GM21529 (cell line): ENCODE data around the gene SLC22A13.
"Not testable (repeated sequence)": the region's sequence is repeated elsewhere in the genome, so short reads cannot be mapped to it uniquely, and the experiment has no call there.

Experiments
- ATAC-seq: cut with Tn5 transposase; IDR thresholded peaks from one replicate; pipeline ENCODE4 v1.9.1; 2021; ENCODE audit not compliant: unreplicated experiment

SLC22A13 gene

DNA sequence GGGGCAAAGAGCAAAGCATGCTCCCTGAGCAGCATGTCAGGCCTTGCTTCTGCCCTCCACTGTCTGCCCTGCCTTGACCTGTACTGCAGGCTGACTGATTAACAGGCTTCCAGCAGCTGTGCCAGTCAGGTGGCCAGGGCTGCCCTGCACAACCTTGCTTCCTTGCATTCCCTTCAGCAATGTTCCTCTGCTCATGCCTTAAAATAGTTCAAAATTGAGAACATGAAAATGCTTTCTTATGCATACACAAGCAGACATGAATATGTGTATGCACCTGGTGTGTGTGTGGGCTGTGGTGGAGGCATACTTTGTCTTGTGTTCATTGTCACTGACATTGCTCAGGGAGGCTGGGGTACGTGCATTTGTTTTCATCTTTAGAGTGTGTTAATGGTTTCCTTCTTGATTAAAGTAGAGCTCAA is 1.2 kb upstream of the SLC22A13 start:
- ATAC-seq = no peak

- ATAC-seq = no peak
Measured at GRCh38 chr3:38264779-38265178, 833 bp upstream of the SLC22A13 start.

DNA sequence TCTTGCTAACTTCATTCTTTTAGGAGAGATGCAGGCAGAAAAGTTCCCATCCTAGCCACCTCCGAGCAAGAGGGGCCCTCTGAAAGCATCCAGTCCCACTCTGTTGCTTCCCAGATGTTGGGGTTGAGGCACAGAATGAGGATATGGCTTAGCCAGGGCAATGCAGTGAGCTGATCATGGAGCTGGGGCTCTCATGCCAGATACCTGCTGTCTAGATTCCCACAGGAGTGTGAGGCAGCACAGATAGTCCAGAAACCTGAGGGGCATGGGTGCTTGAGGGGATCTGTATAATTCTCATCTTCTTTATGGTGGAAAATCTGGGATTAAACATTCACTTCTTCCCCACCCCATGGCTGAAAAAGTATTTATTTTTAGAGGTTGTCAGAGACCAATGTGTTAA is 1.2 kb downstream of the SLC22A13 start:
- no peak for ATAC-seq

GRCh38 chr3:38267662-38268061 is 2.0 kb downstream of the SLC22A13 start:
- no peak for ATAC-seq

DNA sequence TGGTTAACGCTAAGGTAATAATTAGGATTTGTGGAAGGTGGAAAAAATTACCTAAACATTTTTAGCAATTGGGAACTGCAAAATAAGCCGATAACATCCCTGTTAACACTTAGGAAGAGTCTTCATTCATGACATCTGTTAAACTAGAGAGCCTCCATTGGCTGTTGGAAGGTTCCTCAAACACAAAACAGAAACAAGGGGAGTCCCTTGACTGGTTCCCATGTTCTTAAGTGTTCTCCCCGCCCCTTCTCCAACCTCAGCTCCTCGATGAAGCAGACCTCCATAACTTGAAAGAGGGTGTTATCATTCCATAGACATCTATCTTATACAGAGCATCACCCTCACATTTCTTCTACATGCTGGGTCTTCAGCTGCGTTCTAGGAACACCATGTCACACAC is 2.5 kb downstream of the SLC22A13 start:
- ATAC-seq = no peak

GRCh38 chr3:38268522-38268921 is 2.9 kb downstream of the SLC22A13 start:
- ATAC-seq = no peak

GRCh38 chr3:38270606-38271005 is 5.0 kb downstream of the SLC22A13 start:
- no peak for ATAC-seq

- ATAC-seq = no peak
Measured at GRCh38 chr3:38271553-38271952, 5.9 kb downstream of the SLC22A13 start.

- ATAC-seq = no peak
Measured at GRCh38 chr3:38274864-38275649, 9.4 kb downstream of the SLC22A13 start.

DNA sequence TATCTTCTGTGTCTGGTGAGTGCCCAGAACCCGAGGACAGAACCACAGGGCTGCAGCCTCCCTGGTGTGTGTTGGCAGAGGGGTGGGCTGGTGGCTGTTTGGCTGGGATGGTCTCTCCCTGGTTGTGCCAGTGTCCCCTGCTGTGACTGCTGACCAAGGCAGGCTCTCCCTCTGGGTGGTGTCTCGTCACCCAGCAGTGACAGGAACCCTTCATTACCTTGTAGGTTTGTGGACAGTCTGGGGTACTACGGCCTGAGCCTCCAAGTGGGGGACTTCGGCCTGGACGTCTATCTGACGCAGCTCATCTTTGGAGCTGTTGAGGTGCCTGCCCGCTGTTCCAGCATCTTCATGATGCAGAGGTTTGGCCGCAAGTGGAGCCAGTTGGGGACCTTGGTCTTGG is 10.0 kb downstream of the SLC22A13 start:
- ATAC-seq = no peak

- no peak for ATAC-seq
Measured at GRCh38 chr3:38276081-38276916, 10.7 kb downstream of the SLC22A13 start.

- no peak for ATAC-seq
Measured at GRCh38 chr3:38276917-38277630, 11.5 kb downstream of the SLC22A13 start.

- no peak for ATAC-seq
Measured at GRCh38 chr3:38278841-38279240, 13.2 kb downstream of the SLC22A13 start.

GRCh38 chr3:38281895-38282686 is 16.5 kb downstream of the SLC22A13 start, which contains the start of gene SLC22A14:
Gene SLC22A14 (plus strand): TSS chr3:38282294. CDS start chr3:38306027, 23,733 bp downstream.
- no peak for ATAC-seq

- ATAC-seq = no peak
Measured at GRCh38 chr3:38283810-38284755, 18.5 kb downstream of the SLC22A13 start.

GRCh38 chr3:38284756-38285150 is 19.1 kb downstream of the SLC22A13 start:
- ATAC-seq = no peak

DNA sequence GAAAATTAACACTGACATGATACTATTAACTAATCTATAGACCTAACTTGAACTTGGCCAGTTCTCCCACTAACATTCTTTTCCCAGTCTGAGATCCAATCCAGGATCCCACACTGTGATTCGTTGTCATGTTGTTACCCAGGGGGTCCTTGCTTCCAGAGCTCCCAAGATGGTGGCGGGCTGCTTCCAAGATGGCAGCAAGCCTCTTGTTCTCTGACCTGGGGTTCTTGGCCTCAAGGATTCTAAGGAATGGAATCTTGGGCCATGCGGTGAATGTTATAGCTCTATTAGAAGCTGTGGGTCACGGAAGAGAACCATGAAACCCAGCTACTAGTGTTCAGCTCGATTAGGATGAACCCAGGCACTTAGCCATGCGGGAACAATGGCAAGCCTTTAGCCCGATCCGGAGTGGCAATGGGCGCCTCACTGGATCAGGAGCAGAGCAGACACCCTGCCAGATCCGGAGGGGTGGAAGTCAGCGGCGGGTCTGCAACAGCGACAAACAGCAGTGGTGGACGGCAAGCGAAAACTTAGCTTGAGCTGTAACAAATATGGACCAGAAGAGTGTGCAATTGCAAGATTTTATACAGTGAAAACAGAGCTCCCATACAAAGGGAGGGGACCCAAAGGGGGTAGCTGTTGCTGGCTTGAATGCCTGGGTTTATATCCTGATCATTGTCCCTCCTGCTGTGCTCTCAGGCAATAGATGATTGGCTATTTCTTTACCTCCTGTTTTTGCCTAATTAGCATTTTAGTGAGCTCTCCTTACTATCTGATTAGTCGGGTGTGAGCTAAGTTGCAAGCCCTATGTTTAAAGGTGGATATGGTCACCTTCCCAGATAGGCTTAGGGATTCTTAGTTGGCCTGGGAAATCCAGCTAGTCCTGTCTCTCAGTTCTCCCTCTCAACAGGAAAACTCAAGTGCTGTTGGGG is 23.9 kb downstream of the SLC22A13 start:
- not testable (repeated sequence) for ATAC-seq

- ATAC-seq = not testable (repeated sequence)
Measured at GRCh38 chr3:38297053-38297452, 31.4 kb downstream of the SLC22A13 start.
